GM18517 (cell line): ENCODE results near the gene CRK.
A peak's percentile ranks its signal among the peaks of the same experiment; 100 is the strongest.

Experiments
- ATAC-seq: cut with Tn5 transposase; IDR thresholded peaks from one replicate; pipeline ENCODE4 v1.9.1; 2021; ENCODE audit warnings: mild to moderate bottlenecking, moderate library complexity; ENCODE audit not compliant: unreplicated experiment

Gene CRK

GRCh38 chr17:1455797-1456599 is at the start of gene CRK:
Gene CRK (minus strand): TSS chr17:1456232. CDS start chr17:1456117, 115 bp downstream.
- ATAC-seq, result peak; percentile 62

- no peak for ATAC-seq
Observed at GRCh38 chr17:1505586-1505985, 49.6 kb upstream of the CRK start.

GRCh38 chr17:1504866-1505265 is 48.8 kb upstream of the CRK start:
- no peak for ATAC-seq

DNA sequence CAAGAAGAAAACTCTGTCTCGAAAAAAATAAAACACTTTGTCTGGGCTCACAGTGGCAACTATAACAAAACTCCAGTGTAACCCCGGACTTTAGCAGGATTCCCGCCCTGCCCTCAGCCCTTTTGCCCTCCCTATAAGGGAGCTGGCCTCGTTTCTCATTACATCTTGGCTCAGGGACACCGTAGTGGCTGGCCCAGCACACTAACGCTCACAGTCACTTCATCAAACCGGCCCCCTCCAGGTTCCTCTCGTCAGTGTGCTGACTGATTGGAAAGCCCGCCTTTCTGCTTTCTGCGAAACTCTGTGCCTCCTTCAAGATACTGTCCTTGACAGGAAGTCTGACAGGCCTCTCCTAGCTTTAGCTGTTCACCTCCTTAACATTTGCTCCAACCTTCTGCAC is 47.7 kb upstream of the CRK start:
- ATAC-seq, result no peak

DNA sequence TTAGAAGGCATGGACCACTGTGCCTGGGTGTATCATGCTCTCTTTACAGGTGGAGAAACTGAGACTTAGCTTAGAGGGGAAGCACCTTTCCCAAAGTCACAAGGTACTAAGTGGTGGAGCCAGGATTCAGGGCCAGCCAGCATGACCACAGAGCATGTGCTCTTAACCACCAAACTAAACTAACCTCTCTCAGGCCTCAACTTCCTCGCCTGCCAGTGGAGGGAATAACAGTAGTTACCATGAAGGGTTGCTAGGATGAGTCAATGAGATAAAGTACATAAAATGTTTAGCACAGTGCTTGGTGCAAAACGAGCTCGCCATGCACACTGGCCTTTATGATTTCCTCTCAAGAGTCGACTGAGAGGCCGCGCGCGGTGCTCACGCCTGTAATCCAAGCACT is 42.8 kb upstream of the CRK start:
- no peak for ATAC-seq

GRCh38 chr17:1498233-1498632 is 42.2 kb upstream of the CRK start:
- ATAC-seq, result no peak

DNA sequence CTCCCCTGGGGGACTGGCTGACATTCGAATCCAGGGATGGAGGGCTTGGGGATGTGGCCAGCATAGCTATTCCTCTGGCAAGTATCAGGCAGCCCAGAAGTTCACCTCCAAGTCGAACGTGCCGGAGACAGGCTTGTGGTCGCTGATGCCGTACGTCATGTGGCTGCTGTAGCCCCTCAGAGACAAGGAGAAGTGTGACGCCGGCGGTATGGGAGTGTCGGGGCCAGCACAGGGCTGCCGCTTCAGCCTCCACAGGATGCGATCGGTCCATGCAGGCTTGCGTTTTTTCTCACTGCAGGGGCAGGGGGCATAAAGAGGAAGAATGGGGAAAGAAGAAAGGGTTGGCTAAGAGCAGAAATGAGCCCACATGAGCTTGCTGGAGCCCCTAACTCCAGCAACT is 41.8 kb upstream of the CRK start:
- ATAC-seq, result no peak

DNA sequence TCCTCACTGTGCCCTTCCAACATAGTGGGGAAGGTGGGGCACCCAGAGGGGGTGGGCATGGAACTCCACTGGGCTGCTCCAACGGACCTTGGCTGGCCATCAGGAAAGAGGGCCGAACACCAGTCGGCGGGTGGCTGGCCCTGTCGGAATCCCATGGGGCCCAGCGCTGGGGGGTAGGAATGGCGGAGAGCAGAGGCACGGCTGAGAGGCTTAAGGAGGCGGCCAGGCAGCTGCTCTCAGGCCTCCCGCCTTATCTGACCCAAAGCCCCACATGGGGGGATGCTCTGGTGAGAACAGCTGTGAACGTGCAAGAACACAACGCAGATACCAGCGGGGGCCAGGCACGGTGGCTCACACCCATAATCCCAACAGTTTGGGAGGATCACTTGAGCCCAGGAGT is 40.8 kb upstream of the CRK start:
- ATAC-seq, result no peak

- ATAC-seq, result no peak
Observed at GRCh38 chr17:1495265-1495989, 39.4 kb upstream of the CRK start.

DNA sequence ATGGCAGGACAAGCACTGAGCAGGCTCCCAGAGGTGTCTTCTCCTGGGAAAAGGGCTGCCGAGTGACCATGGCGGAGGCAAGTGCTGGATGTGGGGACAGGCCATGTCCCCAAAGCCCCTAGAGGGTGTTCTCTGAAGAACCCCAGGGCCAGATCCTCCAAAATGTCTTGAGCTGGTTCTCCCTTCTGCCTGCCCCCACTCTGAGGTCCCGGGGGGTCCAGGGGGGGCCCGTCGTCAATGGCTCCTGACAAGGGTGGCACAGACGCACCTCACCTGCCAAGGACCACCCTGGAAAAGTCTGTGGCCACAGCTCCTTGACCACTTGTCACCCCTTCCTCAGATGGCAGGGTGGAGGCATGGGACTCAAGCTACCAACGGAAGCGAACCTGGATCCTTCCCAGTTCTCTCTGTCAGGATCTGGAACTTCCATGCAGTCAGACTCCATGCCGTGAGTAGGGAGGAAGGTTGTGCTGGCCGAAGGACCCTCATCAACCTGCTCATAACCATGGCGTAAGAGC is 38.8 kb upstream of the CRK start:
- no peak for ATAC-seq

DNA sequence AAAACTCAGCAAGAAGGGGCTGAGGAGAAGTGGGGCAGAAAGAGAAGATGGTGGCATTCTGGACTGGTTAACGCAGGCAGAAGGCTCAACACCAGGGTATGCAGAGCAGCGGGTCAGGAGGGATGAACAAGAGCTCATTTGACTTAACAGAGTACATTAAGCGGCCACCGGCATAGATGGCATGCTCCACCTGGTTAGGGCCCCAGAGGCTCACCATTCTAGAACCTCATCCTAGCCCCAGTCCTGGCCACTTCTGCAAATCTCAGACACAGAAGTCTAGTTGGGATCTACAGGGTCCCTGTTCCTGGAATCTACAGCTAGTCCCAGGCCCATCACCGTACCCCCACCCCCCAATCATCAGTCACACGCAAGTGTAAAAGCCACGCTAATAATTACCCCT is 38.2 kb upstream of the CRK start:
- no peak for ATAC-seq

DNA sequence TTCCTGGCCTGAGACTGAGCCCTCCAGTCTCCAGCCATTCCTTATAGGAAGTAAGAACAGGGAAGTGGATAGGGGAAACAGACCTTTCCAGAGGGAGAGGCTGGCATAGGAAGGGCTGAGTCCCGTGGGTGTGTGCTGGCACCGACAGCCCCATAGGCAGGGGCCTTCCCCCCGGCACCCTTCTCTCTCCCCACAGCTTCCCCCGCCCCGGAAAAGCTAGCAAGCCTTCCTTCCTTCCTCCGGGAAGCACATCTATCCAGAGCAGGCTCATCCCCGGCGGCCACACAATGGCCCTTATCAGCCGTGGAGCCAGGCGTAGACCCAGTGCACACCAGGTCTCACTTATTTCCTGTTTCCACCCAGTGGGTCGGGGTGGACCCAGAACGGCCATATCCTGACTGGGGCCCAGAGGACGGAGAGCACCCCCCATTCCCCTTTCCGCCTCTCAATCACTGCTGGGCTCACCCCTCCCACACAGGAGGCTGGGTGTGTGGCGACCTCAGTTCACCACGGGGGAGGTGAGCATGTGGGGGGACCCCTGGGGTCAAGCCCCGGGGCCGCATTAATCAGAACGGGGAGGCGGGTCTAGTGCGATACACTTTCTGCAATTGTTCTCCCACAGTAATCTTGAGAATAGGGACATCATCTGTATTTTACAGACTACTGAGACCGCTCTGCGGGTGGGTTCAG is 37.4 kb upstream of the CRK start:
- no peak for ATAC-seq

- ATAC-seq, result no peak
Observed at GRCh38 chr17:1492249-1493206, 36.5 kb upstream of the CRK start, which contains the start of gene MYO1C. Gene MYO1C (minus strand): TSS chr17:1492686. CDS start chr17:1492487, 199 bp downstream.

DNA sequence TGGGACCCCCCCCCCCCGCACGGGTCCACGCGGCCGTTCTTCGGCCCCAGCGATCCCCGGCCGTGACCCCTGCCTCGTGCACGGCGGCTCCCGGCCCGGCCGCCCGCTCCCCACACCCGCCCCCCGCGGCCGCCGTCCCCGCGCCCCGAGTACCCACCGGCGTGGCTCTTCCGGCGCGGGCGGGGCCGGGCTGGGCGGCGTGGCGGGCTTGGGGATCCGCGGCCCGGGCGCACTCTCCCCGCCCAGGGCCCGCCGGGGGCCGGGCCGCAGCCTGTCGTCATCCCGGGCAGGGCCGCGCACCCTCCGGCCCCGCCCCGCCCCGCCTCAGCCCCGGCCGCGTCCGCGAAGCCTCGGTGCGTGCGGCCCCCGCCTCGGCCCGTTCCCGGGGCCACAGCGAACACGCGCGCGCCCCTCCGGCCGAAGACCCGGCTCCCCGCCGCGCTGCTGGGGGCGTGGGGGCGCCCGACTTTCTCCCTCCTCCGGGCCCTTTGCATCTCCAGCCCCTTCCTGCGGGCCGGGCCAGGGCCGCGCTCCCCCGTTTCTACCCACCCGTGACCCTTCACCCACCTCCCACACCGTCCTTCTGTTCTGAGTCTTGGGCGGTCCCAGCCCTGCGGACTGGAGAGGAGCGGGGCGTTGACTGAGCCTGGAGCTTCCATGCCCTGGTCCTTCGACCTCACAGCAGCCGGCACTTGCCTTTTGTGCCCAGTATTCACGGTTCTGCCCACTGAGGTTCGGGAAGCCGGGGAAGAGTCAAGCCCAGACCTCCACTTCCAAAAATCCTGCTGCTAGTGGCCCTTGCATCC is 35.6 kb upstream of the CRK start:
- ATAC-seq, result no peak

DNA sequence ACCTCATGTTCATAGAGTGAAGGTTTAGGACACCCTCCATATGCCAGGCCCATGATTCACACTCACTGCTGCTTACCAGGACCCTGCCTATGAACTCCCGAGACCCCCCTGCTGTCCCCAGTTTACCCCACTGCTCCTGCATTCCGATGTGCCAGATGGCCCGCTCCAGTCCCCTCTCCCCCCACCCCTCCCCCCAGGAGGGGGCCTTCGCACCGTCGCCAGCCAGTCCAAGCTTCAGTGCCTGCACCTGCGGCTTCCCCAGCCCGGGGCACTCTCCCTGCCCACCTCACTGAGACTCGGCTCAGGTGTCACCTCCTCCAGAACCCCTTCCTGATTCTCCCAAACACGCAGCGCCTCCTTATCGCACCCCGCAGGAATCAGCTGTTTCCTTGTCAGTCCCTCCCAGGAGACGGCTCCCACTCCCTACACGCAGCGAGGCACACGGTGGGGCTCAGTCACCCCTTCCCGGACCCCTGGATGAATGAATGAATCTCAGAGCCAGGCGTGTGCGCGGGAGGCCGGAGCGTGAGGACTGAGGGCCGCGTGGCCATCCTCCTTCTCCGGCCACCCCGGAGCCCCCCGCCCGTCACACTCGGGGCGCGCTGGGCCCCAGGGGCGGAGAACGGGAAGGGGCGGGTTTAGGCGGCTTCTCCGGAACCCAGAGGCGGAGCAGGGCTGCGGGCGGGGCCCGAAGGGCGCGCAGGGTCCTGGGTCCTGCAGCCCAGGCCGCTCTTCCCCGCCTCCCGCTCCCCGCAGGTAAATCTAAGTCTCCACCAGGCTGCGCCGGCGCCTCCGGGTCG is 34.8 kb upstream of the CRK start:
- peak; percentile 45 for ATAC-seq

DNA sequence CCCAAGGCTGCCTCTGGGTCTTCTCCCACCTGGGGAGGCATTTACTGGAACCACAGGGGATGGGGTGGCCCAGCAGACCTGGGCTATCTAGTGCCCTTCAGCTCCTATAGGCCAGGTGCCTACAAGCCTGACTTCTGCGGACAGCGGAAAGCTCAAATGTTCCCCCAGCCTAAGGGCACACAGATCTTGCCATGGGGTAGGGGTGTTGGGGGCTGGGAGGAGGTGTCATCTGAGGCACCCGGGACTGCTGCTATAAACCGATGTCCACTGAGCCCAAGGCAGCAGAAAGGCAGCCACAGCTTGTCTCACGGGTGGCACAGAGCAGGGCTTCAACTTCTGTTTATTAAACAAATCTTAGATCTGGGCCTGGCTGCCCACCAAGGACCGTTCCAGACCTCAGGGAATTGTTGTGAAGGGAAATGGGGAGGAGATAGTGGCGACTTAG is 32.8 kb upstream of the CRK start:
- no peak for ATAC-seq

DNA sequence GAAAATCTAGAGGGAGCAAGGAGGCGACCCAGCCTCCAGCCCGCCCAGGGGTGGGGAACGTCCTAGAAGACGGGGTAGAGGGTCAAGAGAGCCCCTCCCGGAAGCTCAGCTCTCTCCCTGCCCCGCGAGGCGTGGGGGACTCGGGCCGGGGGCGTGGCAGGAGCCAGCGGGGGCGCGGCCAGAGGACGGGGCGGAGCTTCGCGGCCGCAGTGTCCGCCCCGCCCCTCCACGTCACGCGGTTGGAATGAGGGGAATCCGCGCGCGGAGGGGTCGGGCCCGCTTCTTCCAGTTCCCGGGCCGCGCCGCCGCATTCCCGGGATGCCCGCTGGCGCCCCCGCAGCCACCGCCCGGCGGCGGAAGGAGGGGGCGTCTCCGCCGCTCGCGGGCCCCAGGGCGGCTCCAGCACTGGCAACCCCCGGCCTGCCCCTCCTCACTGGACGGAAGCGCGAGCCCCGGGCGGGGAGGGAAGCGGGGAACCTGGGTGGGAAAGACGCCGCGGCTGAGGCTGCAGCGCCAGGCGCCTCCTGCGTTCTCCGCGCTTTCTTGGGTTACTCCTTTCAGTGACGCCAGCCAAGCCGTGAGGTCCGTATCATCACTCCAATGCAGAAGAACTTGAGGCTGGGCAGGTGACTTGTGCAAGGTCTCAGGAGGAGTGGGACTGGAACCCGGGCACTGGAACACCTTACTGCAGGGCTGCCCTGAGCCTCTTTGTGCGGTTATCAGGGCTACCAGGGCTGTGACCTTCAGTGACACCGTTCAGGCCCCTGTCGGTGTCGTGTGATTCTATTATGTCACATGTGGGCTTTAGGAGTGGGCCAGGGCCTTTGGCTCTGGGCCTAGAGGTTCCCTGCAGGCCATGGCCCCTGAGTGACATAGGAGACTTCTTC is 32.1 kb upstream of the CRK start:
- ATAC-seq, result no peak
